Body of pancreas (tissue), 4 donors: Measurements from ENCODE around the gene MPI. TPM values are rescaled to one million over a fixed set of nuclear protein-coding genes. Genes with fewer than 3 reads are reported as not detected.

Source experiments
- ATAC-seq: fragments of 150-250 bp; one replicate; pipeline ENCODE4 v1.9.1; 2016
- DNase-seq, 4 donors: peaks; one replicate each; pipeline ENCODE4 v3.0.0-alpha.2; 2019
- H3K27ac ChIP-seq, 4 donors: fragments of 200-600 bp; sonication (generic); 1 replicate in 3 of 4; 2 replicates in 1 of 4; pipeline versions ENCODE4 v1.5.1 to v1.6.1; 2016 to 2019; ENCODE audit warnings: mild to moderate bottlenecking in 1 of 4, mixed read lengths in 1 of 4, moderate library complexity in 1 of 4
- H3K27me3 ChIP-seq, 2 donors: fragments of 200-600 bp; sonication (generic); one replicate each; pipeline ENCODE4 v1.6.0; 2016; ENCODE audit warnings: mild to moderate bottlenecking in 1 of 2
- H3K36me3 ChIP-seq, 2 donors: fragments of 200-600 bp; sonication (generic); replicated peaks in 1 of 2; 2 replicates each; pipeline ENCODE4 v1.5.1; 2016; ENCODE audit warnings: low read depth in 2 of 2; ENCODE audit not compliant: insufficient read depth in 1 of 2
- H3K4me1 ChIP-seq: fragments of 200-600 bp; sonication (generic); one replicate; pipeline ENCODE4 v1.6.0; 2016
- H3K4me3 ChIP-seq, 2 donors: fragments of 200-600 bp; sonication (generic); 1 replicate in 1 of 2; 2 replicates in 1 of 2; pipeline ENCODE4 v1.5.1; 2016 to 2019
- H3K9me3 ChIP-seq, 3 donors: fragments of 200-600 bp; sonication (generic); 1 replicate in 2 of 3; 2 replicates in 1 of 3; pipeline ENCODE4 v1.5.1; 2016
- CTCF ChIP-seq, 7 experiments: fragments of 450-650 bp in 4 of 7; fragments of 200-600 bp in 3 of 7; sonication (generic) in 3 of 7; IDR thresholded peaks; one replicate each; pipeline ENCODE4 v1.5.1; 2016 to 2019; ENCODE audit warnings: antibody characterized with exemption in 7 of 7
- POLR2A ChIP-seq, 3 donors: fragments of 450-650 bp; IDR thresholded peaks; one replicate each; pipeline ENCODE4 v1.6.1; 2016; ENCODE audit warnings: antibody characterized with exemption in 3 of 3, mild to moderate bottlenecking in 2 of 3
- WGBS, 2 donors: methylation state at CpG; one replicate each; pipeline ENCODE4 v1.1.5; 2017; 5-methylcytosine and 5-hydroxymethylcytosine counted together
- intact Hi-C: fragments of 100-400 bp; cut with DNase I; formaldehyde crosslinking; loops from one replicate; pipeline ENCODE4 v1.15.1; 2023
- total RNA-seq, 2 donors: library from RNA; depleted of rRNA; stranded (reverse); fragments of >200 nt; gene quantifications; one replicate each; pipeline ENCODE4 v1.1.0, GENCODE V29; 2016

Gene MPI
- total RNA-seq, 2 donors from 2014 or later = 47.5 to 80.4 TPM

GRCh38 chr15:74845208-74845568 lies 44.7 kb upstream of the MPI start:
- ATAC-seq (no peak), DNase-seq (no peak)
- peaks cover 21% of the 10 kb centered on the region for H3K4me1 ChIP-seq
- intact Hi-C loops = loop anchor here (10.0 kb wide), 1 partner anchor 60 kb away; the partner anchor contains the start of gene FAM219B
- H3K27me3 ChIP-seq = no peaks in the 10 kb centered on the region
- no peaks in the 10 kb centered on the region for H3K9me3 ChIP-seq
- H3K4me3 ChIP-seq = no peak overlapping the region
- WGBS, 2 donors = 81 to 89% methylated on average over 4 to 5 of the region's 5 CpGs
- TF ChIP-seq CTCF (IDR thresholded peaks at IDR 0.05) = no peak
- TF ChIP-seq POLR2A (IDR thresholded peaks at IDR 0.05) = no peak
- H3K27ac ChIP-seq = no peak overlapping the region
- H3K36me3 ChIP-seq = peaks cover 0 to 7% of the 10 kb centered on the region in 2 donors

GRCh38 chr15:74845581-74845980 lies 44.3 kb upstream of the MPI start:
- ATAC-seq (no peak), DNase-seq (no peak)
- H3K4me1 ChIP-seq = peaks cover 21% of the 10 kb centered on the region
- WGBS, 2 donors = 85 to 96% methylated on average over 4 of the region's 4 CpGs
- H3K4me3 ChIP-seq = no peak overlapping the region
- no peaks in the 10 kb centered on the region for H3K27me3 ChIP-seq
- peaks cover 0 to 11% of the 10 kb centered on the region in 2 donors for H3K36me3 ChIP-seq
- intact Hi-C loops = loop anchor here (10.0 kb wide), 1 partner anchor 59 kb away; the partner anchor contains the start of gene FAM219B
- H3K9me3 ChIP-seq = no peaks in the 10 kb centered on the region
- H3K27ac ChIP-seq = no peak overlapping the region
- no peak for TF ChIP-seq CTCF (IDR thresholded peaks at IDR 0.05)
- TF ChIP-seq POLR2A (IDR thresholded peaks at IDR 0.05) = no peak

- Histone ChIP-seq H3K9me3 (no peaks in the 10 kb centered on the region), H3K27ac (no peak overlapping the region), H3K36me3 (peaks cover under 1 to 30% of the 10 kb centered on the region in 2 donors), H3K27me3 (no peaks in the 10 kb centered on the region), H3K4me1 (peaks cover 8% of the 10 kb centered on the region), H3K4me3 (no peak overlapping the region)
- WGBS, 2 donors = 86 to 95% methylated on average over 2 to 3 of the region's 3 CpGs
- TF ChIP-seq POLR2A (IDR thresholded peaks at IDR 0.05) (no peak), CTCF (IDR thresholded peaks at IDR 0.05) (no peak)
- no peak for ATAC-seq
- peak in 1 of 4 donors; percentile 33 for DNase-seq
- intact Hi-C loops = loop anchor here (10.0 kb wide), 1 partner anchor 57 kb away; the partner anchor contains the start of gene FAM219B
These were observed 42.4 kb upstream of the MPI start for GRCh38 chr15:74847432-74847831.

GRCh38 chr15:74850393-74850792 lies 39.4 kb upstream of the MPI start:
- peaks cover 13 to 43% of the 10 kb centered on the region in 2 donors for H3K36me3 ChIP-seq
- WGBS, 2 donors = 86 to 93% methylated on average over 4 of the region's 4 CpGs
- DNase-seq = no peak
- H3K4me3 ChIP-seq = no peak overlapping the region
- H3K9me3 ChIP-seq = no peaks in the 10 kb centered on the region
- no peaks in the 10 kb centered on the region for H3K27me3 ChIP-seq
- TF ChIP-seq POLR2A (IDR thresholded peaks at IDR 0.05) (no peak), CTCF (IDR thresholded peaks at IDR 0.05) (no peak)
- intact Hi-C loops = no loop called here
- no peaks in the 10 kb centered on the region for H3K4me1 ChIP-seq
- ATAC-seq = no peak
- H3K27ac ChIP-seq = no peak overlapping the region

GRCh38 chr15:74851960-74852359 lies 37.9 kb upstream of the MPI start:
- peaks cover 13 to 43% of the 10 kb centered on the region in 2 donors for H3K36me3 ChIP-seq
- WGBS, 2 donors = 96 to 97% methylated on average over 4 to 7 of the region's 7 CpGs
- intact Hi-C loops = no loop called here

More at GRCh38 chr15:74851960-74852359, 37.9 kb upstream of the MPI start:
- peaks cover 7% of the 10 kb centered on the region for H3K4me1 ChIP-seq
- ATAC-seq (no peak), DNase-seq (no peak)
- no peaks in the 10 kb centered on the region for H3K27me3 ChIP-seq
- H3K27ac ChIP-seq = no peak overlapping the region
- no peak for TF ChIP-seq CTCF (IDR thresholded peaks at IDR 0.05)
- no peak for TF ChIP-seq POLR2A (IDR thresholded peaks at IDR 0.05)
- no peaks in the 10 kb centered on the region for H3K9me3 ChIP-seq
- H3K4me3 ChIP-seq = no peak overlapping the region
